Measurements from ENCODE around the gene SLC38A11. TPM values are rescaled to one million over a fixed set of nuclear protein-coding genes. Genes with fewer than 3 reads are reported as not detected.
A peak's percentile ranks its signal among the peaks of the same experiment; 100 is the strongest.

Gene SLC38A11
- total and polyA plus RNA-seq, 2 of the 13 experiments (the other 11 are each of a cell fraction or from before 2014, with no cell fraction given): 14.0 to 14.3 TPM

DNA sequence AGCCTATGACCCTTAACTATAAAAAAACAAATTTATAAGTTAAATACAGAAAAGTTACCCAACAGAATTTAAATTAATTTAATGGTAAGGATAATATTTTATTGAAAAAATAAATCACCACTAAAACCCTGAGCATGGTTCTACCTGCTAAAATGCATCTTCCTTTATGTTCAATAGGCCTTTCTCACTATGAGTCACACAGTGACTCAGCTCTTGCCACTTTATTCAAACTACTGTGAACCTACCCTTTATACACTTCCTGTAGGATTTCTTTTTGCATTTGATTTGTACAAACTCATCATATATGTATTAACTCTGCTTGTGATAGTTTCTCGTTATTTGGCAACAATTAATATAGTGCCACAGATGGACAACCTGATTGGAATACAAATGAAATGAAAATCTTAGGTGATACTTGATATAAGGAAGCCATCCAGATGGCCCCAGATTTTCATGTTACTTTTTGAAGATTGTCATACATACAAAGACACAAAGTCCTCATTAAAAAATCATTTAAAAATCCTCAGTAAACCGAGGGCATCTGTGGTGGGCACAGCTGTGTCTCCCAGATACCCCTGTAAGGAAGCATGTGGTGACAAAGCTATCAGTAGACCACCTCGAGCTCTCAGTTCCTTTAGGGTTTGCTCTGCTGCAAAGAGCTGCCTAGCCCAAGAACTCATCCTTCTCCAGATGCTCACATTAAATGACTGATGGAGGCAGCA, 58.5 kb downstream of the SLC38A11 start (continued):
- TF ChIP-seq TBL1XR1 (IDR thresholded peaks at IDR 0.05; ENCODE audit: borderline replicate concordance, low read length, partially characterized antibody): no peak
- TF ChIP-seq, protein P1, sequence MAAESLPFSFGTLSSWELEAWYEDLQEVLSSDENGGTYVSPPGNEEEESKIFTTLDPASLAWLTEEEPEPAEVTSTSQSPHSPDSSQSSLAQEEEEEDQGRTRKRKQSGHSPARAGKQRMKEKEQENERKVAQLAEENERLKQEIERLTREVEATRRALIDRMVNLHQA (CRISPR knock-in tag; IDR thresholded peaks at IDR 0.05): no peak
- TF ChIP-seq MEF2D (CRISPR knock-in tag; IDR thresholded peaks at IDR 0.05): no peak
- peak; percentile 24; the same call in 1 of the 2 replicates for TF ChIP-seq MED1 (CRISPR knock-in tag; IDR thresholded peaks at IDR 0.05)
- TF ChIP-seq HDAC1 (CRISPR knock-in tag; IDR thresholded peaks at IDR 0.05): no peak
- TF ChIP-seq ZNF501 (CRISPR knock-in tag; IDR thresholded peaks at IDR 0.05): 0 out of 2 replicates have a peak, but pooled peaks have one; percentile 43
- no peak for TF ChIP-seq ZNF570 (CRISPR knock-in tag; IDR thresholded peaks at IDR 0.05; ENCODE audit: borderline replicate concordance)
- peak; percentile 84 for TF ChIP-seq NFE2 (CRISPR knock-in tag; IDR thresholded peaks at IDR 0.05)
- peak; percentile 42; the same call in 1 of the 2 replicates for TF ChIP-seq FOXA3 (CRISPR knock-in tag; IDR thresholded peaks at IDR 0.05)
- TF ChIP-seq CSRNP2 (CRISPR knock-in tag; conservative IDR thresholded peaks at IDR 0.05; ENCODE audit: low read depth): no peak
- TF ChIP-seq SRSF4 (IDR thresholded peaks at IDR 0.05; ENCODE audit: low read depth, low read length, poor library complexity, severe bottlenecking): no peak
- TF ChIP-seq ZBTB4 (CRISPR knock-in tag; IDR thresholded peaks at IDR 0.05; ENCODE audit: borderline replicate concordance): no peak
- no peak for TF ChIP-seq GABPA (IDR thresholded peaks at IDR 0.05; ENCODE audit: low read depth, low read length)
- peak; percentile 36; the same call in 1 of the 2 replicates for TF ChIP-seq GABPA (CRISPR knock-in tag; IDR thresholded peaks at IDR 0.05; ENCODE audit: low read depth)
- no peak for TF ChIP-seq RORA (CRISPR knock-in tag; IDR thresholded peaks at IDR 0.05)
- TF ChIP-seq THRA (CRISPR knock-in tag; IDR thresholded peaks at IDR 0.05; ENCODE audit: borderline replicate concordance): no peak
- TF ChIP-seq MTA1 (CRISPR knock-in tag; IDR thresholded peaks at IDR 0.05; ENCODE audit: borderline replicate concordance): no peak
- peak; percentile 48; the same call in 1 of the 2 replicates for TF ChIP-seq ETV5 (CRISPR knock-in tag; IDR thresholded peaks at IDR 0.05; ENCODE audit: borderline replicate concordance)
- TF ChIP-seq PAX8 (CRISPR knock-in tag; IDR thresholded peaks at IDR 0.05; ENCODE audit: borderline replicate concordance): no peak
- no peak for TF ChIP-seq ZNF354B (CRISPR knock-in tag; IDR thresholded peaks at IDR 0.05)
- TF ChIP-seq JARID2 (CRISPR knock-in tag; IDR thresholded peaks at IDR 0.05; ENCODE audit: insufficient replicate concordance): no peak
- 0 out of 2 replicates have a peak, but pooled peaks have one; percentile 21 for TF ChIP-seq RXRB (CRISPR knock-in tag; IDR thresholded peaks at IDR 0.05; ENCODE audit: borderline replicate concordance)
- no peak for TF ChIP-seq REL (CRISPR knock-in tag; conservative IDR thresholded peaks at IDR 0.05)
- TF ChIP-seq ZSCAN22 (CRISPR knock-in tag; IDR thresholded peaks at IDR 0.05): no peak

Measured in HepG2 (cell line).